ENCODE measurements around the gene ATP5PD.
"Not testable (repeated sequence)": the region's sequence is repeated elsewhere in the genome, so short reads cannot be mapped to it uniquely, and the experiment has no call there.

Gene ATP5PD

DNA sequence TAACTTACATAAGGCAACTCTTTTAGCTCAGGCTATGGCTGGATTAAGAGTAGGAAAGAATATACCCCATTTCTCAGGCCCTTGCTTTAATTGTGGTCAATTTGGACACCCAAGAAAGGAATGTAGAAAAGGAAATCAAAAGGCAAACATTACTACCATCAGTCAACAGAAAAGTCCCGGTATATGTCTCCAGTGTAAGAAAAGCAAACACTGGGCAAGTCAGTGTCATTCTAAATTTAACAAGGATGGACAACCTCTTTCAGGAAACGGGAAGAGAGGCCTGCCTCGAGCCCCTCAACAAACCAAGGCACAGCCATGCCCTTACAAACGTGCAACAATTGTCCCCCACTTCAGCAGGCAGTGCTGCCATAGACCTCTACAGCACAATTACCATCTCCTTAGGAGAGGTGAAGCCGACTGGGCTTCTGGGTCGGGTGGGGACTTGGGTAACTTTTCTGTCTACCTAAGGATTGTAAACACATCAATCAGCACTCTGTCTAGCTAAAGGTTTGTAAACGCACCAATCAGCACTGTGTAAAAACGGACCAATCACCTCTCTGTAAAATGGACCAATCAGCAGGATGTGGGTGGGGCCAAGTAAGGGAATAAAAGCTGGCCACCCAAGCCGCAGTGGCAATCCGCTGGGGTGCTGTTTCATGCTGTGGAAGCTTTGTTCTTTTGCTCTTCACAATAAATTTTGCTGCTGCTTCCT is 21.9 kb downstream of the ATP5PD start:
- DNase-seq (ENCODE audit: low read depth in 2 of 2): no peak

DNA sequence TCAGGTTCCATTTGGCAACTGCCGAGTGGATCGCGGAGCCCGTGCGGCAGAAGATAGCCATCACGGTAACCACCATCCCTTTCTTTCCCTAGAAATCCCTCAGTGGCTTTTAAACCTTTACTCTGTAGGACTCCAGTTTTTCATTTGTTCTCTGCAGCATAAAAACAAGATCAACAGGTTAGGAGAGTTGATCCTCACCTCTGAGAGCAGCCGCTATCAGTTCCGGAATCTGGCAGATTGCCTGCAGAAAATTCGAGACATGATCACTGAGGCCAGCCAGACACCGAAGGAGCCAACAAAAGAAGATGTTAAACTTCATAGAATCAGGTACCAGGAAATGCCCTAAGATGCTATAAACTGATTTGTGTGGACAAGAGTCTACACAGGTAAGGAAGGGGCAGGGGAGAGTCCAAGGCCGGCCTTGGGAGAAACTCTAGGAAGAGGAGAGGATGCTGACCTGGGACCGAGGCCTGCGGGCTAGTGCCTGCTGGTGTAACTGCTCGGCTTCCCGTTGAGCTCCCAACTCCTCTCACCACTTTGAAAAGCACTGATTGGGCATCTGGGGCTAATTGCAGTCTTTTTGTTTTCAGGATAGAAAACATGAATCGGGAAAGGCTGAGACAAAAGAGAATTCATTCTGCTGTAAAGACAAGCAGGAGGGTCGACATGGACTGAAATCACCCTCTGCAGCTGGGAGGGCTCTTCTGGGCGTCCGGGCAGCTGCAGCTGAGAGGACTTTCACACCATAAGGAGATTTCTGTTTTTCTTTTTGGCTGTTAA is 26.2 kb downstream of the ATP5PD start:
- no peak for DNase-seq (ENCODE audit: low read depth in 2 of 2)

DNA sequence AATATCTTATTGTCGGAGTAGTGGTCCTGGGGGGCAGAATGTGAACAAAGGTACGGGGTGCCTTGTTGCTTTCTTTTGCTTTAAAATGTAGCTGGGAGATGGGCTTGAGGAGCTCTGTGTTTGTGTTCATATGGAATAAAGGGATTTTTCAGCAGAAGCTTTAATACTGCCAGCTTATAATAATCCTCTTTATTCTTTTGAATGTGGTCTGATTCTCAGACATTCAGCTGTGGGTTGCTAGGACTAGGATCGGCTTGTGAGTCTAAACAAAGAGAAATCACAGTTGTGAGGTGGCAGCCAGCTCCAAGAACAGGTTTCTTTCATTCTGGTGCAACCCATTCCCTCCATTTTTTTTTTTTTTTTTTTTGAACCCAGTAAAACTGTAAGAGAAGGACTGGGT is 27.1 kb downstream of the ATP5PD start:
- DNase-seq (ENCODE audit: low read depth in 2 of 2): no peak

DNA sequence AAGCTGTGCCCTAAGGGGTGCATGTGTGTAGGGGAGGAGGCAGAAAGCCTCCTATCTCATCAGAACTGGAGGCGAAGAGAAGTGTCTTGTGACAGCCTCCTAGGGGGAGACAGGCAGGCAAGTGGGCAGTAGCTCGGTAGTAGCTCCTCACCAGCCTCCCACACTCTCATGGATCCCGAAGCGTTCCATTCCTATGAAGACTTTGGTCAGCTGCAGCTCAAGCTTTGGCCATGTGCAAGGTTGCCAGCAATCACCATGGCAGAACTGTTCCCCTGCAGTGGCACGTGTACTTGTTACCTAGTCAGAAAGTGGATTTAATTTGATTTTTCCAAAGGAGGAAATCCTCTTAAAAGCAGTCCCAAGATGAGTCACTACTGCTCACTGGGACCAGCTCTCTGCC is 27.6 kb downstream of the ATP5PD start:
- DNase-seq (ENCODE audit: low read depth in 2 of 2): no peak

DNA sequence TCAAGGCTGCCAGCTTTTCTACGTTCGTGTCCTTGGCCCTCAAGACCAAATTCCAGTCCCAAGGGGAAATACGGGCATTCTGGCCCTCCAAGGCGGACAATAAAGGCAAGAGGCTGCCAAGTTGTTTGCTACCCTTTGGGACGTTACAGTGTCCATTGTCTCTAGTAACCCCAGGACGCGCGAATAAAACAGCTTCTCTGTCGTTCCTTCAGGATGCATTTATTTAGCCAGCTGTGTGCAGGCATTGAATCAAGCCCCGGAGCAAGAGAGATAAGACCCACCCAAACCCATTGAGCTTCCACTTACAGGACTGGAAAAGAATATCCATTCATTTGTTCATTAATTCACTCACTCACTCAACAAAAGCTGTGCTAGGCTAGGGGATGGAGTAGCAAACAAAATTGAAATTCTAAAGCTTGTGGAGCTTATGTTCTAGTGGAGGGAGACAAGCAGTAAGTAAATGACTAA is 33.6 kb downstream of the ATP5PD start:
- DNase-seq (ENCODE audit: low read depth in 2 of 2): no peak

DNA sequence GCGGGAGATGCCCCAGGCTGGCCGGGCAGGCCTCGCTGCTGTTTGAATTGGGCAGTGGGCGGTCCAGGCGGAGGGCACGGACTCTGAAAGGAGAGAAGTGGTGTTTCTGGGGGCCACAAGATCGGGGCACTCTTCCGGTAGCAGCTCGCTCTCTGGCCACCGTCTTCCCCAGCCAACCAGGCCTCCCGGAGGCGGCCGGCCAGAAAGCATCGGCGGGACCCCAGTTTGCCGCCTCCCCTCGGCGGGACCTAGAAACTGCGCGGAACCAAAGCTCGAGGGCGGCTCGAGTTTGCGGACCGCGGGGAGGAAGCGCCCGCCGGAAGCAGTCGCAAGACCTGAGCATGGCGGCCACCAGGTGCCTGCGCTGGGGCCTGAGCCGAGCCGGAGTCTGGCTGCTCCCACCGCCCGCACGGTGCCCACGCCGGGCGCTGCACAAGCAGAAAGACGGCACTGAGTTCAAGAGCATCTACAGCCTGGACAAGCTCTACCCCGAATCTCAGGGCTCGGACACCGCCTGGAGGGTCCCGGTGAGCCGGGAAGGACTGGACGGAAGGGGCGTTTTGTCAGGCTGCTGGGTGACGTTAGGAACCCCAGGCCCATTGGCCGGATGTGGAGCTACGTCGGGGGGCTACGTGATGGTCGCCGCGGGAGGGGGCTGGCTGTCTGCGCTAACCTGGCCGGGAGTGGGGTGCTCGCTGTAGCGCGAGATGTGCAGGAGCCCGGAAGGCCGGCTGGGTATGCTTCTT is 34.2 kb downstream of the ATP5PD start, which contains the start of gene MRPL58:
MRPL58 (plus strand) TSS at position 325 of the 746 bp plus-strand sequence; CDS start at position 342, 17 bp downstream.
- peak; percentile 72 to 73 for DNase-seq (ENCODE audit: low read depth in 2 of 2)

DNA sequence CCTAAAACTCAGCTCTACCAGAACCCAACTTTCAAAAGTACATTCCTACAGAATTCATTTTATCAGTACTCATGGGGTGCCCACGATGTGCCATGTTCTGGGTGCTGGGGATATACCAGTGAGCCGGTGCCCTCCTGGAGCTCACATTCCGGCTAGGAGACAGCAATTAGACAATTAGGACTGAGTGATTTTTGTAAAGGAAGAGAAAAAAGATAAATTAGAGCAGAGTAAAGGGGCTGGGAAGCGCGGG is 34.7 kb downstream of the ATP5PD start:
- DNase-seq (ENCODE audit: low read depth in 2 of 2): no peak

DNA sequence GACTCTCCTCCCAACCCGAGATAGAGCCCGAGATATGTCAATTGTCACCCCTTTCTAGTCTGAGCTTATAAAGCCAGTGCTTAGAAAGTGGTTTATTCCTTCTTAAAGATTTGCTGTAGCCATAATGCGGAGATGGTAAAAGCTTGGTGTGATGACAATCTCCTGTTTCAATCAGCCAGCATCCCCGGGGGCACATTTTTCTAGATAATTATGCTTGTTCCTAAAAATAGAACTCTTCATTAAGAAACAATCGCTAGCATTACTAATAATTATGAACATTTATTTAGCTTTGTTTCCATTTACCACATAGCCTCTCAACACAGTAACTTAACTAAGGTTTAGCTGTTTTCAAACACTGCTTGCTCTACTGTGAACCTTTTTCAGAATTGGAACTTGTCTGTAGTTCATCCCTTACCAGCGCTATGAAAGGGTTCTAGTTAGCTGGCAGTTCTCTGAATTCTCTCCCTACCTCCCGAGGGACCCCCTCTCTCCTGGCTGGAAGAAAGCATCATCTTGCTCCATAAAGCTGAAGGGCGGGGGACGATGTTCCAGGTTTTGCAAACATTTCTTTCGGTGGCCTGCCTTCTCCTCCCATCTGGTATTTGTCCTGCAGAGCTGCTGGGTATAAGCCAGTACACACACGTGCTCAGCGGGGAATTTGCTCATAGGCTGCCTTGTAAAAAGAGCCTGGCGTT is 35.2 kb downstream of the ATP5PD start:
- DNase-seq (ENCODE audit: low read depth in 2 of 2): no peak

DNA sequence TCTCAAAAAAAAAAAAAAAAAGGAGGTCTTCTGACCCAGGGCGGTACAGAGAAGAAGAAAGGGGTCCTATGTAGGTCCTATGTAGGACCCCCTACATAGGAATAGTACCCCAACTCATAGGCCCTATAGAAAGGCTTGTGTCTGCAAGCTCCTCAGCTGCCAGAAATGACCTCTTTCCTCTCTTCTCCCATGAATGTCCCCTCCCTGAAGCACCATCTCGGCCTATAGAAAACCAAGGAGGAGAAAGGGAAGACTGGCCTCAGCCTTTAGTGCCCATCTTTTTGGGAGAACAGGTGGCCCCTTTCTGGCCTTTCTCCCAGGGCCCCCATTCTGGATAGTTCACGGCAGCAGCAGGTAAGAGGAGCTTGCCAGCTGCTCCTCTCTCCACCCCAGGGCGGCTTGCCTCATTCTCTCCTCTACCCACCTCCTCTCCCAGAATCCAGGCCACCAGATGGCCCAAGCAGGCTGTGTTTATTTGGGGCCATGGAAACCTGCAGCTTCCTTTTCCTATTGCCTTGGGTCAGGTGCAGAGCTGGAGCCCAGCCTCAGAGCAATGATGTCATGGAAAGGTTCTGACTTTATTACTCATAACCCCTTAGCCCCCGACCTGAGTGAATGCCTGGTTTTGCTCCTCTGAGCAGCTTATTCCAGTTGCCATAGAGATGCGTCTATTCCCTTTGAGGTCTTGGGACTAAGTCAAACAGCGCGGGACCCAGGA is 35.9 kb downstream of the ATP5PD start:
- DNase-seq (ENCODE audit: low read depth in 2 of 2): no peak

DNA sequence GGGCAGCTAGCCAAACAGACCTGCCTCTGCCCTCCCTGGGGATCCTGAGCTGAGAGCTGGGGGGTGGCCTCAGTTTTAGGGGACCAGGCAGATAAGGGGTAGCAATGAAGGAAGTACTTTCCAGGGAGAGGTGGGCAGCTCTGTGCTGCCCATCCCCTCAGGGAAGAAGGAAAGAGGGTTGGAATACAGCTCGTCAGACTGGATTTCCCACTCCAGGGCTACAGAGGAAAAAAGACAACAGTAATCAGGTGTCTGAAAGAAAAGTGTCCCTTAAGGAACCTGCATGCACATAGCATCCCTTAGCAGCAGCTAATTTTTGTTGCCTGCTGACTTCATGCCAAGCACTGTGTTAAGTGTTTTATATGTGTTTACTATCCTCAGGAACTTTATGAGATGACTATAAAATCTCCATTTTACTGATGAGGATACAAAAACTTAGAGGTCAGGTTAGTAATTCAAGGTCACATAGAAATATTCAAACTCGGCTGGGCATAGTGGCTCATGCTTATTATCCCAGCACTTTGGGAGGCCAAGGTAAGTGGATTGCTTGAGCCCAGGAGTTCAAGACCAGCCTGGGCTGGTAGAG is 37.5 kb downstream of the ATP5PD start:
- DNase-seq (ENCODE audit: low read depth in 2 of 2): no peak

DNA sequence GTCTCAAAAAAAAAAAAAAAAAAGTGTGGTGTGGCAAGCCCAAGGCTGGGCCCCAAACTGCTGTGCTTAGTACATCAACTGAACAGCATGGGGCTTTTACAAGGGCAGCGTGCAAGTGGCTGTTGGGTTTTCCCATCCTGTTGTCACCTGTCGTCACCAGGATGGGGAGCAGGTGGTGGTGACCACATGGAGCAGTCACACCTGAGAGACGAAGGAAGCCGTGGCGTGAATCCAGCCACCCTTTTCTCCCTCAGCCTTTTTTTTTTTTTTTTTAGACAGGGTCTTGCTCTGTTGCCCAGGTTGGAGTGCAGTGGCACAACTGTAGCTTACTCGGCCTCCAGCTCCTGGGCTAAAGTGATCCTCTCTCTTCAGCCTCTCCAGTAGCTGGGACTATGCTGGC is 38.4 kb downstream of the ATP5PD start:
- DNase-seq (ENCODE audit: low read depth in 2 of 2): no peak

DNA sequence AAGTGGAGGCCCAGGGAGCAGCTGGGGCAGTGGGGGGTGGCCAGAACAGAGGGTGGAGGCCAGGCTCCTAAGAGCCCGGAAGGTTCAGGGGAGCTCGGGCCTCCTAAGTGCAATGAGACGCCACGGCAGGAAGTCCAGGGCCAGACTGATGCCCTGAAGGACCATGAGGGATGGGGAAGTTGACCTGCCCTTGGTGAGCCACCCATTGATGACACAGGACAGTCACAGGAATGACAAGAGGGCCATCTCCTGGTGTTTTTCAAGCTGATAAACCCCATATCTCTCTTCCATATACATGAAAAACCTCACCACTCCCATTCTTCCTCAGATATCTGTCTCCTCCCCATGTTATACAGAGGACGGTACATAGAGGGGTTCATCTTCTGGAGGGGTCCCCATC is 40.1 kb downstream of the ATP5PD start:
- DNase-seq (ENCODE audit: low read depth in 2 of 2): no peak

DNA sequence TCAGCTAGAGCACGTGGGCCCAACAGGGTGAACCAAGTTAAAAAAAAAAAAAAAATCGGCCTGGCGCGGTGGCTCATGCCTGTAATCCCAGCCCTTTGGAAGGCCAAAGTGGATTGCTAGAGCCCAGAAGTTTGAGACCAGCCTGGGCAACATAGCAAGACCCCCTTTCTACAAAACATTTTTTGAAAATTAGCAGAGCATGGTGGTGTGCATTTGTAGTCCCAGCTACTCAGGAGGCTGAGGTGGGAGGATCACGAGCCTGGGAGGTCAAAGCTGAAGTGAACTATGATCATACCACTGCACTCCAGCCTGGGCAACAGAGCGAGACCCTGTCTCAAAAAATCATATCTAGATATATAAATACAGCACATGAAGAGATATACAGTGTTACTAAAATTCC is 40.7 kb downstream of the ATP5PD start:
- DNase-seq (ENCODE audit: low read depth in 2 of 2): not testable (repeated sequence)

DNA sequence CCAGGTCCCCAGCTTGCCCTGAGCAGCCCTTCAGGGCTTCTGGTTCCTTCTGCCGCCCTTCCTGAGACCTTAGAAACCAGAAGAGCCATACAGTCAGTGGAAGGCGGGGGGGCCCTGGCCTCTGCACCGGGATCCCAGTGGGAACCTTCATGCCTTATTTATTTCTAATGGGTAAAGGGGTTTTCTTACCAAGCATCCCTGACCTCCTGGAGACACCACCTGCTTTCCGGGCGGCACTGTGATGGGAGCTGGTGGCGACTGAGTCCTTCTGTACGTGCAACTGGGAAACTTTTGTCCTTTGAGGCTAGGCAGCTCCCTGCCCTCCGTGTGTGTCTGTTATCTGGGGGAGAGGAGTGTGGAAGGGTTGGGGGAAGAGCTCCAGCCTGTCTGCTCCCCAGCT is 41.5 kb downstream of the ATP5PD start:
- no peak for DNase-seq (ENCODE audit: low read depth in 2 of 2)

DNA sequence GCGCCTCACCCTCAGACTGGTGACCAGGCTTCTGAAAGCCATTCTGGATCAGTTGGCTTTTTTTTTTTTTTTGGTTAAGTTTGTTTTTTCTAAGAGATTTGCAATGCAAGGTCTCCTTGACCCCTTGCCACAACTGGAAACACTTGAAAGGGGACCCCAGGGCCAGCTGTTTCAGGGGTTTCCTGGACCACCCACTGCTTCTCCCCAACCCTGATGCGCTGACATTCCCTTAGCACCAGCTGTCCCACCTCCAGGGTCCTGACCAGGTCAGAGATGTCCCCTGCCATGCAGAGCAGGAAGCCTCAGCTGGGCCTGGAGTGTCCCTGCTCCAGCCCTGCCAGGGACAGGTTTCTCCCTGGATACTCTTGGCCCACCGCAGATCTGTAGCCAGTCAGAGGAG is 42.4 kb downstream of the ATP5PD start:
- no peak for DNase-seq (ENCODE audit: low read depth in 2 of 2)

DNA sequence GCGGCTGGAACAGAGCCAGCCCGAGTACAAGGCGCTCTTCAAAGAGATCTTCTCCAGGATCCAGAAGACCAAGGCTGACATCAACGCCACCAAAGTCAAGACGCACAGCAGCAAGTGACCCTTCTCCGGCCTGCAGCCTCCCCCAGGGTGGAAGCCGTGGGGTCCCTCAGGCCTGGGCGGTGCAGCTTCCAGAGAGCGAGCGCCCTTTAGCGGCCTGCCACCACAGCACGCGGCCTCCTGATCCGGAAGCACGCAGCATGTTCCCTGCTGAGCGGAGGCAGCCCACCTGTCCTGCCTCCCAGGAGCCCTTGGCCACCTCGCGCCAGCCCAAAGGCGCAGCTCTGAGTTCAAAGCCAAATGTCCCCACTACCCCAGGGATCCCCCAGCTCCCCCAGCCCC is 42.8 kb downstream of the ATP5PD start:
- no peak for DNase-seq (ENCODE audit: low read depth in 2 of 2)

DNA sequence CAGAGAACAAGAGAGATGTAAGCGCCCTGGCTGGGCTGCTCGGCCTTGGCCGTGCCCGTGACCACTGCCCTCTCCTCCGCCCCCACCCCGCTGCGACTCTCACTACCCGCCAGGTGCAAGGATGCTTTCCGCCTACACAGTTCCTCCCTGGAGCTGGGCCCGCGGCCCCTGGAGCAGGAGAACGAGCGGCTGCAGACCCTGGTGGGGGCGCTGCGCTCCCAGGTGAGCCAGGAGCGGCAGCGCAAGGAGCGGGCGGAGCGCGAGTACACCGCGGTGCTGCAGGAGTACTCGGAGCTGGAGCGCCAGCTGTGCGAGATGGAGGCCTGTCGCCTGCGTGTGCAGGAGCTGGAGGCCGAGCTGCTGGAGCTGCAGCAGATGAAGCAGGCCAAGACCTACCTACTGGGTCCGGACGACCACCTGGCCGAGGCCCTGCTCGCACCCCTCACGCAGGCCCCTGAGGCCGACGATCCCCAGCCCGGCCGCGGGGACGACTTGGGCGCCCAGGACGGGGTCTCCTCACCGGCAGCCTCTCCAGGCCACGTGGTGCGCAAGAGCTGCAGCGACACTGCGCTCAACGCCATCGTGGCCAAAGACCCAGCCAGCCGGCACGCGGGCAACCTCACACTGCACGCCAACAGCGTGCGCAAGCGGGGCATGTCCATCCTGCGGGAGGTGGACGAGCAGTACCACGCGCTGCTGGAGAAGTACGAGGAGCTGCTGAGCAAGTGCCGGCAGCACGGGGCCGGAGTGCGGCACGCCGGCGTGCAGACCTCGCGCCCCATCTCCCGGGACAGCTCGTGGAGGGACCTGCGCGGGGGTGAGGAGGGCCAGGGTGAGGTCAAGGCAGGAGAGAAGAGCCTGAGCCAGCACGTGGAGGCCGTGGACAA is 43.5 kb downstream of the ATP5PD start:
- DNase-seq (ENCODE audit: low read depth in 2 of 2): no peak

DNA sequence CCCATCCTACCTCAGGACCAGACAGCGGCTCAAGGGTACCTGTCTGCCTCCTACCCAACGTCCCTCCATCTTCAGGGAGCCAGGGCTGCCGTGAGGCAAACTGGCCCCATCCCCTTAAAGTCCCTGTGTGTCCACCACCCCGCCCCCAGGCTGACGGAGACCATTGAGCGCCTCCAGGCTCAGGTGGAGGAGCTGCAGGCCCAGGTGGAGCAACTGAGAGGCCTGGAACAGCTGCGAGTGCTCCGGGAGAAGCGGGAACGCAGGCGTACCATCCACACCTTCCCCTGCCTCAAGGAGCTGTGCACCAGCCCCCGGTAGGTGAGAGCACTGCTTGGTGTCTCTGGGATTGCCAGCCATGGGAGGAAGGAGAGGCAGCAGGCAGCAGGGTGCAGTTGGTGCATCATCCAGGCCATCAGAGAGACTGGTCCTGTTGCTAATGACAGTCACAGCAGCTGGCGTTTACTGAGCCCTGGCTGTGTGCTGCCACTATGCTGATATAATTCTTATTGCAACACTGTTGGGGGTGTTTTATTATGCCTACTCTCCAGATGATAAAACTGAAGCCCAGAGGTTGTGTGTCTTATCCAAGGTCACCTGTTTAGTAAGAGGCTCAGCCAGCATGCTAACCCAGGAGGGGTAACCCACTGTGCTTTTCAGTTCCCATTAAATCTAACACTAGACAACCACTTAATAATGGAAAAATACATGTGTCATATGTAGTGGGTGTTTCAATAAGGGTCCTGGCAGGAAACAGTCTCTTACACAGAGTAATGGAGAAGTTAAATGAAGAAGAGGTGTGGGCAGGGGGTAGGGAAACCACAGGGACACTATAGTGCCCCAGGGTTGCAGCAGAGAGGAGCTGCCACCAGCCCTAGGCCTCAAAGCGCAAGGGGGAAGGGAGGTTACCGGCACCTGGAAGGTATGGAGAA is 44.6 kb downstream of the ATP5PD start:
- DNase-seq (ENCODE audit: low read depth in 2 of 2): no peak

DNA sequence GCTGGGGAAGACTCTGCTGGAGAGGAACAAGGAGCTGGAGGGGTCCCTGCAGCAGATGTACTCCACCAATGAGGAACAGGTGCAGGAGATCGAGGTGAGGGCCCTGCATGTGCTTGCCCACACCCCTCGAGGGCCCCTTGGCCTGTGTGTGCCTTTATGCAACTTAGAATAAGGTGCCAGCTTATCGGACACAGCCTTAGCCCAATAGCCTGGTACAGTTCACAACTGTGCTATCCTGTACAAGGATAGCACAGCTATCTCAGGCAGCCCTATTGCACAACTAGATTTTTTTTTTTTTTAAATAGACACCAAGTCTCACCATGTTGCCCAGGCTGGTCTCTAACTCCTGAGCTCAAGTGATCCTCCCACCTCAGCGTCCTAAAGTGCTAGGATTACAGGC is 47.2 kb downstream of the ATP5PD start:
- DNase-seq (ENCODE audit: low read depth in 2 of 2): no peak
